HG03097 (cell line): ENCODE measurements around the gene ATF4.
A peak's percentile ranks its signal among the peaks of the same experiment; 100 is the strongest.
"Not testable (repeated sequence)": the region's sequence is repeated elsewhere in the genome, so short reads cannot be mapped to it uniquely, and the experiment has no call there.

Experiments used
- ATAC-seq: cut with Tn5 transposase; IDR thresholded peaks from one replicate; pipeline ENCODE4 v1.9.1; 2021; ENCODE audit not compliant: unreplicated experiment, low FRiP score

The ATF4 gene

DNA sequence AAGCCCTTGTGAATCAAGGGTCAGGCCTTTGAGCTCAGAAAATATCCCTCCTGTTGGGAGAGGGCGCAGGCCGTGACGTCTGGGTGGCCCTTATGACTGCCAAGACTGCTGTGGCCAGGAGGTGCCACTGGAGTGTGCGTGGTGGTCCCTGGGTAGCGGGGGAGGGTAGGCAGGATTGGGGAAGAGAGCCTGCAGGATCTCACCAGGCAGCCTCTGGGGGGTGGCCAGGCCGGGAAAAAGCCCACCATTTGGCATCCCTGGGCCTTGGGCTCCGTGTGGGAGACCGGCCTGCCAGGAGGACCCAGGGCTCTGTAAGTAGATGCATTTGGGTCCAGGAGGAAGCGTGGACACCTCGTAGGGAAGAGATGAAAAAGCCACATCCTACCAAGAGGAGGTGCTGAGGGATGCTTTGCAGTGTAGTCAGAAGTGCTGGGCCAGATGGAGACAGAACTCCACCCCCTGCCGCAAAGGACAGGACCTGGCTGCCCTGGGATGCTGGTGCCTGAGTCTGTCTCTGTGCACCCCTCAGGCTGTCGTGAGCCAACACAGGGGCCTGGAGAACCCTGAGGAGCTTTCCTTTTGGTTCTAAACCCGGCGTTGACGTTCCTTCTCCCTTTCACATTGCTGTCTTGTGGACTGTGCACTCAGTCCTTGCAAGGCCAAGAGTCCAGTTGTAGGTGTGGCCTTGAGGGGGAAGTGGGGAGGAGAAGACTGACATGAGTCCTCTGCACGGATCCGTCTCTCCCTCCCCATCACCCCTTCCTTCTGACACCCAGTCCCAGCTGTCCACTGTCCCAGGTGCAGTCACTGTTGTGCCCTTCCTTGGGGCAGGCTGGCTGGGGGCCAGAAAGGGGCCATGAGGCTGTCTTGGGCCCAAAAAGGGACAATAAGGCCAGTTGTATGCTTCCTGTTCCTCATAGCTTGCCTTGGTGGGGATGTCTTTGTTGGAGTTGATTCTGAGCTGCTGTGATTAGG, 31.0 kb upstream of the ATF4 start:
- ATAC-seq: no peak

GRCh38 chr22:39490135-39490798, 30.1 kb upstream of the ATF4 start:
- ATAC-seq: no peak

GRCh38 chr22:39490966-39491680, 29.2 kb upstream of the ATF4 start:
- no peak for ATAC-seq

DNA sequence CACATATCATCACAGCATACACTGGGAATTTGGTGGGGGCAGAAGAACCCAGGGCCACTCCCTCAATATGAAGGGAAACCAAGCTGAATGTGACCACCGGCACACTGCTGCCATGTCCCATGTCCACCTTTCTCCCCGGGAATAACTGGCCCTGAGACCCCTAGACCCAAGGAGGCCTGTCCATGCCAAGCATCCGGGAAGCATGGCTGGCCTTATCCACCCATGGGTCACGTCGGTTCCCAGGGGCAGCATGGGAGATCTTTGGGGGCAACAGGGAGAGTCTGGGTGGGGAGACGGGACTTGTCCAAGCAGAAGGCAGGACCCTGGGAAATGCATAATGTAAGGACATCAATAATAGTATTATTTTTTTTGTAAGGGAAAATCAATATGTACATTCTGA, 28.7 kb upstream of the ATF4 start:
- no peak for ATAC-seq

GRCh38 chr22:39492186-39492585, 28.2 kb upstream of the ATF4 start:
- ATAC-seq: no peak

DNA sequence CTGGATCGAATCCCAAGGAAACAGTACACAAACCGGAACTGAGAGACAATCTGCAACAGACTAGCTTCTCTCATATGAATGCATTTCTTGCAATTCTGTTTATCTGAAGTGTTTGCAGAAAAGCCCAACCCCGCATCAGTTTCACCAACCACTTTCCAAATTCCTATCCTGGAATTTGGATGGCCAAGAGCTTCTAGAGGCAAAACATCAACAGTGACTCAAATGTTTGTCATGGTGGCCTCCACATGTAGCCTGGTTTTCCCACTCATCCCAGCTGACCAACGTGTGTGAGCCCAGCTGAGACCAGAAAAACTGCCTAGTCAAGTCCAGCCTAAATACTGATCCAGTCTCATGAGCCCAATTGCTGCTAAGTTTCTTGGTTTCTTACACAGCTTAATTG, 26.6 kb upstream of the ATF4 start:
- ATAC-seq: no peak

DNA sequence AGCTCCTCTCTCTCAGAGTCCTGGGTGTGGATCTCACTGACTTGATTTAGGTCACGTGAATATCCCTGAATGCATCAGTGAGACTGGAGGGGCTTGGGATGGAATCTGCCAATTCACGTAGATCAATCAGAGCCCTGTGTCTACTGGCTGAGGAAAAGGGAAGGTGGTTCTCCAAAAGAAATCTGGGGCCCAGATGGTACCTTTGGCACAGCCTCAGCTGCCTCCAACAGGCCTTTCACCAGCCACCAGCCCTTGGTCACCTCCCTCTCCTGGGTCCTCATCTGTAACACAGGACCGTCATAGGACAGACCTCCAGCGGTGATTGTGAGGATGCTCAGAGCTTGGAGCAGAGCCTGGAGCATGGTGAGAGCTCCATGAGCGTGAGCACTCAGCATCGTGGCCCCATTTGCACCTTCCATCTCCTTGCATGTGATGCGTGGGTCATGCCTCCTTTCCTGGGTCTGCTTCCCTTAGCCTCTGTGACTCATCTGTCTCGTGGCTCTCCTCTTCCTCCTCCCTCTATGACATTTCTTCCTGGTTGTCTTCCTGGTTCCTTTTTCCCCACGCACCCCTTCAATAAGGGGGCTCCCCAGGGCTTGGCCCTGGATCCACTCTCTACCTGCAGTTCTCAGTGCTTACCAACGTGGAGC, 25.8 kb upstream of the ATF4 start:
- no peak for ATAC-seq

GRCh38 chr22:39496131-39496838, 24.1 kb upstream of the ATF4 start:
- ATAC-seq: no peak

DNA sequence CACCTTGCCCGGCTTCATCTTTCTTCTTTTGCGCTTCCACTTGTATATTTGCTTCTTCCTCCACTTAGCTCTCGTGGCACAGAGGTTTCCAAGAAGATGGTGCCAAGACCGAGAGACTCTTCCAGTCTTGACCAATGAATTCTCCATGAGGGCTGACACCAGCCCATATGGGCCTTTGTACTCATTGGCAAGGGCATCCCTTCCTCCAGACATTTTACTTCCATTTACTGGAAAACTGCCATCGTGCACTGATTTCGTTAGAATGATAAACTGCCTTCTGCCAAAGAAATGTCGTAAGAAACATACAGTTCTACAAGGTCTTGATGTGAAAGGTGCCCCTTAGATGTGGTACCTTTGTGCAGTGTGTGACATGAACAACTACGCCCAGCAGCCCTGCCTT, 22.9 kb upstream of the ATF4 start:
- ATAC-seq: no peak

GRCh38 chr22:39498368-39498767, 22.0 kb upstream of the ATF4 start:
- no peak for ATAC-seq

DNA sequence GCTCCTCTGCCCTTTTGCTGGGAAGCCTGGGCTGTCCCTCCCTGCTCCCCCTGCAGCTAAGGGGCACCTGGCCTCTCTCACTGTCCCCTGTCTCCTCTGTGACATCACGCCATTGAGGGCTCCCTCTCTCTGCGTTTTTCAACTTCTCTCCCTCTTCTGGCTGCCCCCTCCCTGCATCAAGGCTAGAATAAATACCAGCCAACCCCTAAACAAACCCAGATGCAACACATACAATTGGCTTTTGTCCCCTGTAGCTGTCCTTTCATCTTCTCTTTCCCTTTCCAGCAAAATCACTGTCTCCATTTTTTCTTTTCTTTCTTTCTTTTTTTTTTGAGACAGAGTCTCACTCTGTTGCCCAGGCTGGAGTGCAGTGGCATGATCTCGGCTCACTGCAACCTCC, 21.6 kb upstream of the ATF4 start:
- ATAC-seq: no peak

- ATAC-seq: no peak
These were observed 20.3 kb upstream of the ATF4 start for GRCh38 chr22:39500101-39500500.

DNA sequence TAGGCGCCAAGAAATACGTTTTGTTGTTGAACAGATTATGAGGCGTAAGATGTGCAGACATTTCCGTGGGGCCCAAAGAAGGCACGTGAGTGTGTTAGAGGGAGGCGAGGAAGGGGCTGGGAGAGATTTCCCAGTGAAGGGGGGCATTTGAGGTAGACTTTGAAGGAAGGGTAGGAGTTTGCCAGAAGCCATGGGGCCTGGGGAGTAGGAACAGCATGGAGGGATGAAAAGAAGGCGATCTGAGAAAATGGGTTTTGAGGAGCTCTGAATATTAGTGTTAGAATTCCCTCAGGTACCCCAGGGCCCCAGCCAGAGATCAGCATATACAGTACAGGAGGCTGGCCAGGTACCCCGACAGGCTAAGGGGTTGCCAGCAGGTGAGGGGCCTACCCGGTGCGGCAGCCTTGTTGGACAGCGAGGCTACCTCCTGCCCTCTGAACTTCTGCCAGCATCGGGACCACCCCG, 18.7 kb upstream of the ATF4 start:
- no peak for ATAC-seq

DNA sequence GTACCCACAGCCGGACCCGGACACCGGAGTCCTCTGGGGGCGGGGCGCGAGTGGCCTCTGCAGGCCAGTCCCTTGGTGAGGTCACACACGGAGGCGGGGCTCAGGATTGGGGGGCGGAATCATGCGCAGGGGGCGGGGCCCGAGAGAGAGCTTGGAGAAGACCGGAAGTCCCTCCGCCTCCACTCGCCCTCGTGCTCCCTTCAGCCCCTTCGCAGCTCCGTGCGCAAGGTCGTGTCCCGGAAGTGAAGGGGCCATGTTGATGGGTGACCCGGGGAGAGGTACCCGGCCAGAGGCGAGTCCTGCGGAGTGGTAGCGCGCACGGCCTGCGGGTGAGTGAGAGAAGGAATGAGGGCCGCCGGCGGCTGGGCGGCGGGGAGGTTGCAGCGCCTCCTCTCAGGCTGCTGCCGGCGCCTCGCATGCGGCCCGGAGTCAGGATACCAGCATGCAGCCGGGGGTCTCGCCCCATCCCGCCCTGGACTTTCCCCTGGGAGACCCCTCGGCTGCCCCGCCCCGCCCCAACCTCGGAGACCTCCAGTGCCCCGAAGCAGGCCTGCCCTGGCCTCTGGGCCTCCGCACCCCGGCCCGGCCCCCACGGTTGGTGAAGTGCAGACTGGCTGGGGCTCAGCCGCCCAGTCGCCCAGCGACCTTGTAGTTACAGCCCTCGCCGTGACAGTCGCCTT, 18.1 kb upstream of the ATF4 start, which contains the start of gene MIEF1:
TSS of gene MIEF1 (plus strand) at position 182 of the 680 bp plus-strand sequence. CDS start 9,005 bp downstream, outside the sequence.
- ATAC-seq: peak; percentile 84

DNA sequence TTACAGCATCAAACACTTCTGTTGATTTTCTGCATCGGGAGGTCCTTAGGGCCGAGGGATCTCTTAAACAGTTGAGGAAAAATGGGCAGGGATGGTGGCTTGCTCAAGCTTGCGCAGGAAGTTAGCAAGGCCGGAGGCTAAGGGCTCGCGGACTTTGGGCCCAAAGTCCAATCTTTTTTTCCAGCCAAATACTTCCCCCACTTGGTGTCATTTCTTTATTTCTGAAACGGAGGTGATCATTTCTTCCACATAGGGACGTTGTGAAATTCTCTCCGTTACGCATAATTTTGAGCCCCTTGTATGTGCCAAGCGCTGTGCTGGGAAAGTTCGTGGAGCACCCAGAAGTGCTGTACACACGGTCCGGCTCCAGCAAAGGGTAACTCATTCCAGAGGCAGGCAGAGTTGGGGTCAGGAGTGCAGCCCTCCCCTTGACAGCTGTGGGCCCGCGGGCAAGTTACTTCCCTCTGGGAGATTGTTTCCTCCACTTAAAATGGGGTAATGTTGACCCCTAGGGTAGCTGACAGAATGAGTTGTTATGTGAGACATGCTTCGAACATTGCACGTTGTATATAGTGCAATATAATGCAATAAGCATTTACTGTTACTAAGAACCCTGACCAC, 17.5 kb upstream of the ATF4 start:
- no peak for ATAC-seq

DNA sequence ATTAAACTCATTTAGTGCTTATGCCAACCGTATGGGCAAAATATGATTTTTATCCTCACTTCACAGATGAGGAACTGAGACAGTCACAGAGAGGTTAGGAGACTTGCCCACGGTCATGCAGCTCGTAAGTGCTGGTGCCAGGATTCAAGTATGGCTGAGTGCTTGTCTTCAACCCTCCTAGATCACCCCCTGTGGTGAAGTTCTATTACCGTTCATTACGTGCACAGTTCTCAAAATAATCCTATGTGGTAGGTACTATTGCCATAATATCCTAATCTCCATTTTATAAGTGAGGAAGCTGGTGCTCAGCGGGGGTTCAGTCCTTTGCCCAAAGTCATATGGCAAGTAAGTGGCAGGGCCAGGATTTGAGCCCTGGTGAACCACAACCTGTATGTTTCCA, 16.7 kb upstream of the ATF4 start:
- no peak for ATAC-seq

DNA sequence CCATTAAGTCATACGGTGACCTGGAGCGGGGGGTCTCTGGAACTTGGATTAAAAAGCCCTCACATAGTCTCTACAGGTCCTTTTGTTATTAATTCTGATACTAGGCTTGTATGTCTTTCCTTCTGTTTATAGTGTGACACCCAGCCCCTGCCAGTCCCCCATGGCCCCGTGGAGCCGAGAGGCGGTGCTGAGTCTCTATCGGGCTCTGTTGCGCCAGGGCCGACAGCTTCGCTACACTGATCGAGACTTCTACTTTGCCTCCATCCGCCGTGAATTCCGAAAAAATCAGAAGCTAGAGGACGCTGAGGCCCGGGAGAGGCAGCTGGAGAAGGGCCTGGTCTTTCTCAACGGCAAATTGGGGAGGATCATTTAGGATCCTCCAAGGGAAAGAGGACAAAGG, 16.3 kb upstream of the ATF4 start:
- ATAC-seq: no peak

- not testable (repeated sequence) for ATAC-seq
These were observed 13.3 kb upstream of the ATF4 start for GRCh38 chr22:39507021-39507420.

GRCh38 chr22:39508393-39508792, 12.0 kb upstream of the ATF4 start:
- ATAC-seq: no peak
